Measurements from ENCODE around the gene CNGB1. TPM values are rescaled to one million over a fixed set of nuclear protein-coding genes. Genes with fewer than 3 reads are reported as not detected.
"Not testable (repeated sequence)": the region's sequence is repeated elsewhere in the genome, so short reads cannot be mapped to it uniquely, and the experiment has no call there.

CNGB1 gene
- total RNA-seq, 1 donor from 2014 or later, result not detected

GRCh38 chr16:57920215-57920879 lies 50.6 kb downstream of the CNGB1 start:
- no peaks in the 10 kb centered on the region for H3K36me3 ChIP-seq
- Mint-ChIP-seq H3K9me3 (peaks cover 3% of the 10 kb centered on the region), H3K27me3 (ENCODE audit: insufficient read depth, low read depth) (peaks cover 8% of the 10 kb centered on the region), H3K4me3 (no peak overlapping the region), H3K27ac (peak overlapping the region; percentile 11), H3K4me1 (peaks cover 8% of the 10 kb centered on the region), H3K36me3 (no peaks in the 10 kb centered on the region)
- no peak for DNase-seq (ENCODE audit: low spot score)
- TF ChIP-seq EZH2 (IDR thresholded peaks at IDR 0.05), result no peak
- TF ChIP-seq CTCF (IDR thresholded peaks at IDR 0.05), result no peak
- no peak for TF ChIP-seq EZH2phosphoT487 (IDR thresholded peaks at IDR 0.05)
- no peaks in the 10 kb centered on the region for H3F3A ChIP-seq (ENCODE audit: low read depth)
- H3K9ac ChIP-seq, result no peak overlapping the region
- no peaks in the 10 kb centered on the region for H4K20me1 ChIP-seq (ENCODE audit: low read depth)
- H3K27me3 ChIP-seq, result no peaks in the 10 kb centered on the region
- no peak overlapping the region for H3K4me2 ChIP-seq
- H3K9me3 ChIP-seq (ENCODE audit: low read depth), result no peaks in the 10 kb centered on the region
- H3K79me2 ChIP-seq (ENCODE audit: low read depth), result no peaks in the 10 kb centered on the region
- no peaks in the 10 kb centered on the region for H3K4me1 ChIP-seq
- no peak overlapping the region for H3K27ac ChIP-seq
- H2AFZ ChIP-seq (replicated peaks), result no peak overlapping the region
- H3K4me3 ChIP-seq, result no peak overlapping the region

GRCh38 chr16:57918994-57919393 lies 51.9 kb downstream of the CNGB1 start:
- Mint-ChIP-seq H3K27me3 (ENCODE audit: insufficient read depth, low read depth) (peaks cover 12% of the 10 kb centered on the region), H3K4me1 (peaks cover 5% of the 10 kb centered on the region), H3K36me3 (no peaks in the 10 kb centered on the region), H3K9me3 (peaks cover 3% of the 10 kb centered on the region), H3K4me3 (no peak overlapping the region), H3K27ac (no peak overlapping the region)
- H4K20me1 ChIP-seq (ENCODE audit: low read depth), result no peaks in the 10 kb centered on the region
- TF ChIP-seq EZH2phosphoT487 (IDR thresholded peaks at IDR 0.05) (no peak), EZH2 (IDR thresholded peaks at IDR 0.05) (no peak), CTCF (IDR thresholded peaks at IDR 0.05) (no peak)
- no peaks in the 10 kb centered on the region for H3K79me2 ChIP-seq (ENCODE audit: low read depth)
- H3K27me3 ChIP-seq, result no peaks in the 10 kb centered on the region
- H3K27ac ChIP-seq, result no peak overlapping the region
- H3F3A ChIP-seq (ENCODE audit: low read depth), result no peaks in the 10 kb centered on the region
- H3K9me3 ChIP-seq (ENCODE audit: low read depth), result no peaks in the 10 kb centered on the region
- DNase-seq (ENCODE audit: low spot score), result no peak
- H3K4me2 ChIP-seq, result no peak overlapping the region
- no peak overlapping the region for H3K9ac ChIP-seq
- H3K4me3 ChIP-seq, result no peak overlapping the region
- no peak overlapping the region for H2AFZ ChIP-seq (replicated peaks)
- H3K36me3 ChIP-seq, result no peaks in the 10 kb centered on the region
- H3K4me1 ChIP-seq, result no peaks in the 10 kb centered on the region

GRCh38 chr16:57918444-57918843 lies 52.5 kb downstream of the CNGB1 start:
- no peak overlapping the region for H3K4me3 Mint-ChIP-seq
- Histone ChIP-seq H3K9me3 (ENCODE audit: low read depth) (no peaks in the 10 kb centered on the region), H2AFZ (replicated peaks) (no peak overlapping the region), H3K4me3 (no peak overlapping the region), H3F3A (ENCODE audit: low read depth) (no peaks in the 10 kb centered on the region), H3K4me2 (no peak overlapping the region), H3K4me1 (no peaks in the 10 kb centered on the region), H3K9ac (no peak overlapping the region), H3K36me3 (no peaks in the 10 kb centered on the region), H3K79me2 (ENCODE audit: low read depth) (no peaks in the 10 kb centered on the region), H3K27me3 (no peaks in the 10 kb centered on the region), H3K27ac (no peak overlapping the region), H4K20me1 (ENCODE audit: low read depth) (no peaks in the 10 kb centered on the region)
- peaks cover 7% of the 10 kb centered on the region for H3K27me3 Mint-ChIP-seq (ENCODE audit: insufficient read depth, low read depth)
- no peak for TF ChIP-seq EZH2phosphoT487 (IDR thresholded peaks at IDR 0.05)
- TF ChIP-seq EZH2 (IDR thresholded peaks at IDR 0.05), result no peak
- TF ChIP-seq CTCF (IDR thresholded peaks at IDR 0.05), result no peak
- H3K27ac Mint-ChIP-seq, result no peak overlapping the region
- peaks cover 3% of the 10 kb centered on the region for H3K4me1 Mint-ChIP-seq
- H3K36me3 Mint-ChIP-seq, result no peaks in the 10 kb centered on the region
- H3K9me3 Mint-ChIP-seq, result no peaks in the 10 kb centered on the region
- DNase-seq (ENCODE audit: low spot score), result no peak

GRCh38 chr16:57917929-57918328 lies 53.0 kb downstream of the CNGB1 start:
- not testable (repeated sequence) for H3K4me1 Mint-ChIP-seq; H3K27ac Mint-ChIP-seq; H3K36me3 ChIP-seq; H3K9ac ChIP-seq; H3K9me3 Mint-ChIP-seq; H3K27me3 ChIP-seq; H3K36me3 Mint-ChIP-seq; H2AFZ ChIP-seq (replicated peaks); H3K4me3 ChIP-seq; H3K79me2 ChIP-seq (ENCODE audit: low read depth); H3K4me2 ChIP-seq; H3K27ac ChIP-seq; H3F3A ChIP-seq (ENCODE audit: low read depth); H4K20me1 ChIP-seq (ENCODE audit: low read depth); H3K27me3 Mint-ChIP-seq (ENCODE audit: insufficient read depth, low read depth); DNase-seq (ENCODE audit: low spot score); H3K9me3 ChIP-seq (ENCODE audit: low read depth); H3K4me1 ChIP-seq; H3K4me3 Mint-ChIP-seq

GRCh38 chr16:57917489-57917888 lies 53.4 kb downstream of the CNGB1 start:
- not testable (repeated sequence) for H3K9me3 ChIP-seq (ENCODE audit: low read depth)

More at GRCh38 chr16:57917489-57917888, 53.4 kb downstream of the CNGB1 start:
- H4K20me1 ChIP-seq (ENCODE audit: low read depth); H3K27ac Mint-ChIP-seq; H3K36me3 Mint-ChIP-seq; H3K4me1 Mint-ChIP-seq; H2AFZ ChIP-seq (replicated peaks); H3K4me1 ChIP-seq; H3K9ac ChIP-seq; DNase-seq (ENCODE audit: low spot score); H3K9me3 Mint-ChIP-seq; H3K27ac ChIP-seq; H3K27me3 Mint-ChIP-seq (ENCODE audit: insufficient read depth, low read depth); H3K27me3 ChIP-seq; H3K79me2 ChIP-seq (ENCODE audit: low read depth); H3F3A ChIP-seq (ENCODE audit: low read depth); H3K36me3 ChIP-seq; H3K4me2 ChIP-seq; H3K4me3 ChIP-seq; H3K4me3 Mint-ChIP-seq: not testable (repeated sequence)
